GM21360 (cell line): ENCODE measurements around the gene SMARCD2.
"Not testable (repeated sequence)": the region's sequence is repeated elsewhere in the genome, so short reads cannot be mapped to it uniquely, and the experiment has no call there.

ENCODE experiments used
- ATAC-seq: cut with Tn5 transposase; IDR thresholded peaks from one replicate; pipeline ENCODE4 v1.9.1; 2021; ENCODE audit warnings: mild to moderate bottlenecking, moderate library complexity; ENCODE audit not compliant: unreplicated experiment

The SMARCD2 gene

GRCh38 chr17:63816123-63816522 lies 26.4 kb downstream of the SMARCD2 start:
- ATAC-seq, result no peak

- no peak for ATAC-seq
Observed at GRCh38 chr17:63809970-63810369, 32.5 kb downstream of the SMARCD2 start.

- ATAC-seq, result no peak
Observed at GRCh38 chr17:63805591-63805990, 36.9 kb downstream of the SMARCD2 start.

GRCh38 chr17:63804328-63804727 lies 38.2 kb downstream of the SMARCD2 start:
- ATAC-seq, result no peak

- no peak for ATAC-seq
Observed at GRCh38 chr17:63800783-63801182, 41.7 kb downstream of the SMARCD2 start.

GRCh38 chr17:63798572-63799106 lies 43.8 kb downstream of the SMARCD2 start:
- no peak for ATAC-seq

GRCh38 chr17:63796375-63796774 lies 46.1 kb downstream of the SMARCD2 start:
- ATAC-seq, result not testable (repeated sequence)

- ATAC-seq, result no peak
Observed at GRCh38 chr17:63792055-63792729, 50.3 kb downstream of the SMARCD2 start.

- no peak for ATAC-seq
Observed at GRCh38 chr17:63790057-63790456, 52.4 kb downstream of the SMARCD2 start.

- ATAC-seq, result no peak
Observed at GRCh38 chr17:63786971-63787711, 55.3 kb downstream of the SMARCD2 start.

- no peak for ATAC-seq
Observed at GRCh38 chr17:63786117-63786516, 56.4 kb downstream of the SMARCD2 start.

GRCh38 chr17:63785556-63785955 lies 56.9 kb downstream of the SMARCD2 start:
- ATAC-seq, result no peak

- ATAC-seq, result no peak
Observed at GRCh38 chr17:63783522-63783921, 59.0 kb downstream of the SMARCD2 start.
